HCT116 (cell line): ENCODE measurements around the gene CBFA2T3. TPM values are rescaled to one million over a fixed set of nuclear protein-coding genes. Genes with fewer than 3 reads are reported as not detected.

ENCODE experiments used
- ATAC-seq: fragments of 200-7000 bp; cut with Tn5 transposase; 2 replicates; pipeline ENCODE4 v1.9.1; 2020; ENCODE audit warnings: mild to moderate bottlenecking, moderate library complexity
- BruUV-seq: library from RNA; stranded (reverse); fragments of 400-500 nt; replicated peaks from 2 replicates; lab custom pipeline; 2021; lab: Mats Ljungman, UMichigan
- CTCF ChIA-PET: fragments of 300-600 bp; sonication (Branson Sonifier 250); formaldehyde crosslinking; loops from one replicate; lab custom pipeline; 2021; ENCODE audit warnings: antibody characterized with exemption; lab: Charles Lee
- POLR2A ChIA-PET: fragments of 300-600, 350-600 bp; sonication (Branson Sonifier 250); formaldehyde crosslinking; loops from one replicate; lab custom pipeline; 2021; ENCODE audit warnings: antibody characterized with exemption; lab: Charles Lee
- RAD21 ChIA-PET, 2 experiments: fragments of 300-600 bp; sonication (Branson Sonifier 250); formaldehyde crosslinking; loops; one replicate each; lab custom pipeline; 2023; ENCODE audit warnings: low total read pairs in 2 of 2; ENCODE audit not compliant: uncharacterized antibody in 2 of 2, unreplicated experiment in 2 of 2, low non-redundant PET in 1 of 2; lab: Charles Lee
- DNase-seq: peaks from one replicate; pipeline ENCODE4 v3.0.0-alpha.2; 2010; ENCODE audit warnings: low read depth, low spot score
- H2AFZ ChIP-seq: fragments of 200-600 bp; shearing (Covaris generic), sonication (generic); 2 replicates; pipeline ENCODE4 v1.6.1; 2017; ENCODE audit warnings: low read depth, mixed run types, mixed read lengths, antibody characterized with exemption, low read length; ENCODE audit not compliant: poor library complexity, severe bottlenecking
- H3K27ac ChIP-seq: 2 replicates; pipeline ENCODE4 v1.5.1; 2012; ENCODE audit warnings: low read depth, low read length
- H3K27me3 ChIP-seq: fragments of 200-600 bp; sonication (generic); 2 replicates; pipeline ENCODE4 v1.6.1; 2016; ENCODE audit warnings: mixed run types, low read length, mixed read lengths; ENCODE audit not compliant: insufficient read depth
- H3K36me3 ChIP-seq, 2 experiments: fragments of 200-500 bp in 1 of 2; fragments of 200-600 bp in 1 of 2; sonication (Bioruptor generic) in 1 of 2; sonication (generic) in 1 of 2; 2 replicates each; pipeline versions ENCODE4 v1.5.1 to v1.6.1; 2014 to 2016; ENCODE audit warnings: low read length in 2 of 2, inconsistent platforms in 1 of 2, mixed read lengths in 1 of 2, mixed run types in 1 of 2; ENCODE audit not compliant: insufficient read depth in 2 of 2, control insufficient read depth in 1 of 2
- H3K4me1 ChIP-seq, 2 experiments: fragments of 200-600 bp in 1 of 2; sonication (generic) in 1 of 2; 2 replicates each; pipeline versions ENCODE4 v1.5.1 to v1.6.1; 2012 to 2017; ENCODE audit warnings: low read length in 2 of 2, inconsistent platforms in 1 of 2, mild to moderate bottlenecking in 1 of 2, mixed read lengths in 1 of 2, mixed run types in 1 of 2, moderate library complexity in 1 of 2; ENCODE audit not compliant: insufficient read depth in 2 of 2, control insufficient read depth in 1 of 2
- H3K4me2 ChIP-seq: fragments of 200-600 bp; sonication (generic); 2 replicates; pipeline ENCODE4 v1.6.1; 2017; ENCODE audit warnings: mixed run types, low read length, mixed read lengths
- H3K4me3 ChIP-seq, 2 experiments: fragments of 200-600 bp in 1 of 2; sonication (generic) in 1 of 2; replicated peaks in 1 of 2; 2 replicates each; pipeline ENCODE4 v1.5.1; 2011 to 2016; ENCODE audit warnings: low read length in 2 of 2, control low read depth in 1 of 2, low read depth in 1 of 2, mild to moderate bottlenecking in 1 of 2, mixed read lengths in 1 of 2, mixed run types in 1 of 2
- H3K79me2 ChIP-seq: fragments of 200-600 bp; sonication (generic); 2 replicates; pipeline ENCODE4 v1.6.1; 2017; ENCODE audit warnings: mild to moderate bottlenecking, mixed run types, low read length, moderate library complexity, mixed read lengths; ENCODE audit not compliant: insufficient read depth
- H3K9ac ChIP-seq: fragments of 200-600 bp; sonication (generic); 2 replicates; pipeline ENCODE4 v1.6.1; 2016; ENCODE audit warnings: low read length, mixed read lengths
- H3K9me2 ChIP-seq: fragments of 200-600 bp; sonication (generic), shearing (Covaris generic); 2 replicates; pipeline ENCODE4 v1.6.1; 2017; ENCODE audit warnings: mixed run types, mild to moderate bottlenecking, moderate library complexity; ENCODE audit not compliant: insufficient read depth
- H3K9me3 ChIP-seq, 2 experiments: fragments of 200-500 bp in 1 of 2; fragments of 200-600 bp in 1 of 2; sonication (Bioruptor generic) in 1 of 2; sonication (generic) in 1 of 2; 2 replicates each; pipeline ENCODE4 v1.6.1; 2014 to 2017; ENCODE audit warnings: low read length in 2 of 2, mixed read lengths in 2 of 2, inconsistent platforms in 1 of 2, low read depth in 1 of 2, mild to moderate bottlenecking in 1 of 2, mixed run types in 1 of 2, moderate library complexity in 1 of 2; ENCODE audit not compliant: control insufficient read depth in 1 of 2, insufficient read depth in 1 of 2
- H4K20me1 ChIP-seq: fragments of 200-600 bp; sonication (generic), shearing (Covaris generic); 2 replicates; pipeline ENCODE4 v1.6.1; 2017; ENCODE audit warnings: mixed run types, mild to moderate bottlenecking, moderate library complexity; ENCODE audit not compliant: insufficient read depth
- EZH2 ChIP-seq: fragments of 200-600 bp; sonication (generic); IDR thresholded peaks from 2 replicates; pipeline ENCODE4 v1.6.1; 2017; ENCODE audit warnings: antibody characterized with exemption, mixed run types
- SIN3A ChIP-seq: IDR thresholded peaks from 2 replicates; pipeline ENCODE4 v1.6.1; 2012; ENCODE audit warnings: low read depth
- SP1 ChIP-seq: IDR thresholded peaks from 2 replicates; pipeline ENCODE4 v1.6.1; 2012; ENCODE audit warnings: low read depth
- TCF7L2 ChIP-seq: IDR thresholded peaks from 2 replicates; pipeline ENCODE4 v1.7.0; 2011; ENCODE audit warnings: borderline replicate concordance, inconsistent platforms; ENCODE audit not compliant: insufficient read depth, insufficient read length; ENCODE audit errors: extremely low read depth
- ZFX ChIP-seq: fragments of 450-650 bp; IDR thresholded peaks from 2 replicates; pipeline ENCODE4 v1.6.1; 2017
- intact Hi-C: fragments of 100-400 bp; cut with micrococcal nuclease; formaldehyde crosslinking; loops from 2 replicates; pipeline ENCODE4 v1.10.0; 2022
- total RNA-seq: library from RNA; stranded (reverse); gene quantifications from one replicate; pipeline ENCODE4 v1.2.1, GENCODE V29; 2021; ENCODE audit not compliant: unreplicated experiment
- TF ChIP-seq, protein P1 (sequence below), 3 experiments: fragments of 200-600 bp in 1 of 3; sonication (generic) in 1 of 3; IDR thresholded peaks in 2 of 3; conservative IDR thresholded peaks in 1 of 3; 2 replicates each; pipeline ENCODE4 v1.5.1; 2012 to 2017; ENCODE audit warnings: low read depth in 2 of 3, low read length in 2 of 3, antibody characterized with exemption in 1 of 3, borderline replicate concordance in 1 of 3, control low read depth in 1 of 3, mild to moderate bottlenecking in 1 of 3, mixed read lengths in 1 of 3, mixed run types in 1 of 3, moderate library complexity in 1 of 3; ENCODE audit not compliant: insufficient read depth in 1 of 3

The CBFA2T3 gene
- total RNA-seq, 1 experiment from 2014 or later = 19.1 TPM

- Histone ChIP-seq H3K9me3 (no peaks in the 10 kb centered on the region), H3K4me2 (no peak overlapping the region), H3K36me3 (no peaks in the 10 kb centered on the region; a peak in 1 of 4 replicates), H2AFZ (no peak overlapping the region), H3K9me2 (no peaks in the 10 kb centered on the region), H3K9ac (no peak overlapping the region), H3K4me3 (no peak overlapping the region), H3K79me2 (no peaks in the 10 kb centered on the region), H3K27me3 (no peaks in the 10 kb centered on the region), H3K27ac (no peak overlapping the region; the same call in 1 of the 2 replicates), H4K20me1 (no peaks in the 10 kb centered on the region), H3K4me1 (peaks cover 0 to 6% of the 10 kb centered on the region in 2 experiments; a peak in 2 of 4 replicates)
- TF ChIP-seq, protein P1, sequence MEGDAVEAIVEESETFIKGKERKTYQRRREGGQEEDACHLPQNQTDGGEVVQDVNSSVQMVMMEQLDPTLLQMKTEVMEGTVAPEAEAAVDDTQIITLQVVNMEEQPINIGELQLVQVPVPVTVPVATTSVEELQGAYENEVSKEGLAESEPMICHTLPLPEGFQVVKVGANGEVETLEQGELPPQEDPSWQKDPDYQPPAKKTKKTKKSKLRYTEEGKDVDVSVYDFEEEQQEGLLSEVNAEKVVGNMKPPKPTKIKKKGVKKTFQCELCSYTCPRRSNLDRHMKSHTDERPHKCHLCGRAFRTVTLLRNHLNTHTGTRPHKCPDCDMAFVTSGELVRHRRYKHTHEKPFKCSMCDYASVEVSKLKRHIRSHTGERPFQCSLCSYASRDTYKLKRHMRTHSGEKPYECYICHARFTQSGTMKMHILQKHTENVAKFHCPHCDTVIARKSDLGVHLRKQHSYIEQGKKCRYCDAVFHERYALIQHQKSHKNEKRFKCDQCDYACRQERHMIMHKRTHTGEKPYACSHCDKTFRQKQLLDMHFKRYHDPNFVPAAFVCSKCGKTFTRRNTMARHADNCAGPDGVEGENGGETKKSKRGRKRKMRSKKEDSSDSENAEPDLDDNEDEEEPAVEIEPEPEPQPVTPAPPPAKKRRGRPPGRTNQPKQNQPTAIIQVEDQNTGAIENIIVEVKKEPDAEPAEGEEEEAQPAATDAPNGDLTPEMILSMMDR (IDR thresholded peaks at IDR 0.05 in 2 of 3, conservative IDR thresholded peaks at IDR 0.05 in 1 of 3; ENCODE audit: borderline replicate concordance in 1 of 3, insufficient read depth in 1 of 3, low read depth in 2 of 3, low read length in 2 of 3) = no peak
- TF ChIP-seq SP1 (no peak), SIN3A (no peak), ZFX (no peak), EZH2 (no peak), TCF7L2 (no peak)
- ChIA-PET CTCF (no interaction called here), RAD21 (no interaction called here), POLR2A (no interaction called here)
- no peak for DNase-seq
- no TSS peak for BruUV-seq
- no peak for ATAC-seq
- intact Hi-C loops = no loop called here
These were observed 76.9 kb downstream of the CBFA2T3 start for GRCh38 chr16:88899901-88900661.
